Endothelial cell of umbilical vein (primary cell): ENCODE data around the gene HABP2. TPM values are rescaled to one million over a fixed set of nuclear protein-coding genes. Genes with fewer than 3 reads are reported as not detected.

Experiments
- BruUV-seq: library from RNA; stranded (reverse); fragments of 400-500 nt; replicated peaks from 2 replicates; lab custom pipeline; 2021; lab: Mats Ljungman, UMichigan
- CTCF ChIA-PET: fragments of 300-600, 350-600 bp; sonication (Branson Sonifier 250); formaldehyde crosslinking; loops from one replicate; lab custom pipeline; 2021; ENCODE audit warnings: antibody characterized with exemption, inconsistent platforms; lab: Charles Lee
- POLR2A ChIA-PET: fragments of 300-600, 350-600 bp; sonication (Branson Sonifier 250); formaldehyde crosslinking; loops from one replicate; lab custom pipeline; 2021; ENCODE audit warnings: antibody characterized with exemption, inconsistent platforms; lab: Charles Lee
- DNase-seq: peaks from one replicate; pipeline ENCODE4 v3.0.0-alpha.2; 2011; ENCODE audit warnings: low read depth, low spot score
- FAIRE-seq: peaks from 2 replicates; lab custom pipeline; 2011; peaks lifted over from hg19 to GRCh38; lab: Jason Lieb, UNC
- H2AFZ ChIP-seq: 2 replicates; pipeline ENCODE4 v1.6.0; 2012; ENCODE audit warnings: low read depth, low read length, control low read depth, inconsistent platforms
- H3K27ac ChIP-seq: 2 replicates; pipeline ENCODE4 v1.5.1; 2011; ENCODE audit warnings: low read depth, mild to moderate bottlenecking, control low read depth, low read length, moderate library complexity; ENCODE audit not compliant: insufficient read depth
- H3K27me3 ChIP-seq, 2 experiments: 2 replicates each; pipeline versions ENCODE4 v1.6.0 to v1.6.1; 2011; ENCODE audit warnings: low read length in 2 of 2, mixed read lengths in 1 of 2; ENCODE audit not compliant: control insufficient read depth in 2 of 2, insufficient read depth in 2 of 2
- H3K36me3 ChIP-seq, 2 experiments: 2 replicates in 1 of 2; 3 replicates in 1 of 2; pipeline ENCODE4 v1.5.1; 2011; ENCODE audit warnings: low read length in 2 of 2, mild to moderate bottlenecking in 1 of 2, moderate library complexity in 1 of 2; ENCODE audit not compliant: control insufficient read depth in 2 of 2, insufficient read depth in 2 of 2; ENCODE audit errors: extremely low read depth in 1 of 2
- H3K4me1 ChIP-seq: 3 replicates; pipeline ENCODE4 v1.5.1; 2011; ENCODE audit warnings: mild to moderate bottlenecking, low read length; ENCODE audit not compliant: control insufficient read depth, insufficient read depth; ENCODE audit errors: extremely low read depth
- H3K4me2 ChIP-seq: 2 replicates; pipeline ENCODE4 v1.6.1; 2011; ENCODE audit warnings: low read length, control low read depth, mixed read lengths; ENCODE audit not compliant: insufficient read depth
- H3K4me3 ChIP-seq, 3 experiments: fragments of 200-600 bp in 1 of 3; sonication (generic), shearing (Covaris generic) in 1 of 3; replicated peaks in 1 of 3; 2 replicates each; pipeline ENCODE4 v1.5.1; 2011 to 2016; ENCODE audit warnings: control low read depth in 3 of 3, low read length in 3 of 3, mild to moderate bottlenecking in 2 of 3, inconsistent platforms in 1 of 3, low read depth in 1 of 3, moderate library complexity in 1 of 3; ENCODE audit not compliant: insufficient read depth in 1 of 3
- H3K79me2 ChIP-seq: 2 replicates; pipeline ENCODE4 v1.6.0; 2012; ENCODE audit warnings: low read length, inconsistent platforms; ENCODE audit not compliant: control insufficient read depth, insufficient read depth
- H3K9ac ChIP-seq: replicated peaks from 2 replicates; pipeline ENCODE3; 2011; ENCODE audit warnings: low read length, control low read depth; ENCODE audit not compliant: insufficient read depth; ENCODE audit errors: extremely low read depth
- H3K9me1 ChIP-seq: replicated peaks from 3 replicates; pipeline ENCODE4 v1.6.0; 2011; ENCODE audit warnings: mild to moderate bottlenecking, low read length; ENCODE audit not compliant: control insufficient read depth, insufficient read depth; ENCODE audit errors: extremely low read depth
- H3K9me3 ChIP-seq: replicated peaks from 2 replicates; pipeline ENCODE4 v1.5.1; 2012; ENCODE audit warnings: low read length, inconsistent platforms; ENCODE audit not compliant: control insufficient read depth, insufficient read depth
- H4K20me1 ChIP-seq: replicated peaks from 2 replicates; pipeline ENCODE3; 2011; ENCODE audit warnings: mild to moderate bottlenecking, low read length; ENCODE audit not compliant: control insufficient read depth, insufficient read depth; ENCODE audit errors: extremely low read depth
- EZH2 ChIP-seq: IDR thresholded peaks from 2 replicates; pipeline ENCODE4 v1.6.1; 2012; ENCODE audit warnings: borderline replicate concordance, low read depth, mild to moderate bottlenecking, moderate library complexity, low read length, inconsistent platforms; ENCODE audit not compliant: severe bottlenecking
- FOS ChIP-seq: IDR thresholded peaks from 2 replicates; pipeline ENCODE4 v1.6.1; 2011; ENCODE audit warnings: mild to moderate bottlenecking, low read length, moderate library complexity, borderline replicate concordance; ENCODE audit not compliant: insufficient read depth
- GATA2 ChIP-seq: IDR thresholded peaks from 2 replicates; pipeline ENCODE4 v1.7.0; 2011; ENCODE audit warnings: low read depth, mild to moderate bottlenecking, moderate library complexity, mixed read lengths, low read length; ENCODE audit not compliant: insufficient read length, insufficient read depth
- MYC ChIP-seq: IDR thresholded peaks from one replicate; pipeline ENCODE4 v1.6.1; 2011; ENCODE audit warnings: mild to moderate bottlenecking, low read depth, low read length
- POLR2A ChIP-seq: IDR thresholded peaks from 2 replicates; pipeline ENCODE4 v1.6.1; 2012; ENCODE audit warnings: low read depth, mild to moderate bottlenecking, control low read depth, low read length
- POLR2AphosphoS5 ChIP-seq: IDR thresholded peaks from 2 replicates; pipeline ENCODE4 v1.6.1; 2012; ENCODE audit warnings: low read depth, mild to moderate bottlenecking, control low read depth, low read length, moderate library complexity; ENCODE audit not compliant: insufficient read depth
- dilution Hi-C: fragments of 300-500 bp; cut with MboI; formaldehyde crosslinking; loops from one replicate; pipeline ENCODE4 v1.15.0; 2019; ENCODE audit warnings: low sequenced_read_pairs; ENCODE audit not compliant: extremely low pct_ligation_motif_present
- intact Hi-C: fragments of 100-400 bp; cut with micrococcal nuclease; formaldehyde crosslinking; loops from one replicate; pipeline ENCODE4 v1.10.0; 2022
- polyA plus RNA-seq, 4 experiments: library from polyadenylated mRNA; depleted of rRNA in 3 of 4; stranded (reverse) in 3 of 4; unstranded in 1 of 4; fragments of >200 nt; gene quantifications; 2 replicates each; pipeline versions ENCODE4 v1.2.1 to v1.2.3, GENCODE V29; 2011 to 2012; ENCODE audit warnings: missing spikeins in 1 of 4
- total RNA-seq: library from RNA; stranded (reverse); gene quantifications from 2 replicates; pipeline ENCODE4 v1.2.3, GENCODE V29; 2021
- TF ChIP-seq, protein P1 (sequence below), 2 donors: IDR thresholded peaks; 1 replicate in 1 of 2; 2 replicates in 1 of 2; pipeline ENCODE4 v1.5.1; 2011; ENCODE audit warnings: low read length in 2 of 2, mild to moderate bottlenecking in 2 of 2, moderate library complexity in 2 of 2, control low read depth in 1 of 2, inconsistent platforms in 1 of 2, low read depth in 1 of 2; ENCODE audit not compliant: insufficient read depth in 1 of 2; ENCODE audit errors: extremely low read depth in 1 of 2
- TF ChIP-seq, protein P2 (sequence below): IDR thresholded peaks from 2 replicates; pipeline ENCODE4 v1.6.1; 2011; ENCODE audit not compliant: insufficient read depth, insufficient read length

HABP2 gene
- total and polyA plus RNA-seq, 2 donors (not counting 3 experiments of a cell fraction or from before 2014, with no cell fraction given) = 0.04 TPM; not detected in 1

DNA sequence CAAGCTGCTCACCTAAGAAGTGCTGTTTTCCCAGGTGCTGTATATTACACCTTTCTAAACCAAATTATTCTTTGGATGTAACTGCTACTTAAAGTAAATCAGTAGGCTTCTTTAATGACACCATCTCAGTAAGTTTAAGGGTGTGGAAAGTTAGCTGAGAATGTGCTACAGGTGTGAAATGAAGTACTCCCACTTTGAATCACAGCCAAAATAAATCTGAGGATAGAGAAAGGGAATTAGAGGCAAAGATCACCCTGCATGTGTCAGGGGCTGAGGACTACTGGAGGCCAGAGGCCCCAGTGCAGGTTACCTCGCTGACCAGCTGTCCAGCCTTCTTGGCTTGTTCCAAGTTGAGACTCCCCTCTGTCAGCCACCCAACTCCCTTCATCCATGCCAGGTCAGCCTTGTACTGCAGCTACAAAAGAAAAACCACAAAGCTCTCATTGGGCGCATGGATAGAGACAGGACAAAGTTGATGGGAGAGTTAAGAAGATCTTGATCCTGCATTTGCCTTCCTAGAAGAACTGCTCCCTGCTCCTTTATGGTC is 75.8 kb downstream of the HABP2 start:
- Histone ChIP-seq H3K36me3 (no peaks in the 10 kb centered on the region), H3K4me1 (no peaks in the 10 kb centered on the region), H3K9ac (no peak overlapping the region), H2AFZ (no peak overlapping the region), H4K20me1 (no peaks in the 10 kb centered on the region), H3K9me1 (no peaks in the 10 kb centered on the region), H3K79me2 (no peaks in the 10 kb centered on the region), H3K9me3 (no peaks in the 10 kb centered on the region), H3K27me3 (no peaks in the 10 kb centered on the region), H3K4me2 (no peak overlapping the region), H3K27ac (no peak overlapping the region), H3K4me3 (no peak overlapping the region)
- no peak for FAIRE-seq
- no TSS peak for BruUV-seq
- CTCF ChIA-PET = no interaction called here
- no peak for DNase-seq
- POLR2A ChIA-PET = no interaction called here
- intact Hi-C loops = no loop called here
- TF ChIP-seq, protein P1, sequence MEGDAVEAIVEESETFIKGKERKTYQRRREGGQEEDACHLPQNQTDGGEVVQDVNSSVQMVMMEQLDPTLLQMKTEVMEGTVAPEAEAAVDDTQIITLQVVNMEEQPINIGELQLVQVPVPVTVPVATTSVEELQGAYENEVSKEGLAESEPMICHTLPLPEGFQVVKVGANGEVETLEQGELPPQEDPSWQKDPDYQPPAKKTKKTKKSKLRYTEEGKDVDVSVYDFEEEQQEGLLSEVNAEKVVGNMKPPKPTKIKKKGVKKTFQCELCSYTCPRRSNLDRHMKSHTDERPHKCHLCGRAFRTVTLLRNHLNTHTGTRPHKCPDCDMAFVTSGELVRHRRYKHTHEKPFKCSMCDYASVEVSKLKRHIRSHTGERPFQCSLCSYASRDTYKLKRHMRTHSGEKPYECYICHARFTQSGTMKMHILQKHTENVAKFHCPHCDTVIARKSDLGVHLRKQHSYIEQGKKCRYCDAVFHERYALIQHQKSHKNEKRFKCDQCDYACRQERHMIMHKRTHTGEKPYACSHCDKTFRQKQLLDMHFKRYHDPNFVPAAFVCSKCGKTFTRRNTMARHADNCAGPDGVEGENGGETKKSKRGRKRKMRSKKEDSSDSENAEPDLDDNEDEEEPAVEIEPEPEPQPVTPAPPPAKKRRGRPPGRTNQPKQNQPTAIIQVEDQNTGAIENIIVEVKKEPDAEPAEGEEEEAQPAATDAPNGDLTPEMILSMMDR (IDR thresholded peaks at IDR 0.05; ENCODE audit: extremely low read depth in 1 of 2, insufficient read depth in 1 of 2, low read depth in 1 of 2, low read length in 2 of 2) = no peak
- TF ChIP-seq POLR2A (no peak), EZH2 (no peak), MYC (no peak), GATA2 (no peak), FOS (no peak), POLR2AphosphoS5 (no peak)
- TF ChIP-seq, protein P2, sequence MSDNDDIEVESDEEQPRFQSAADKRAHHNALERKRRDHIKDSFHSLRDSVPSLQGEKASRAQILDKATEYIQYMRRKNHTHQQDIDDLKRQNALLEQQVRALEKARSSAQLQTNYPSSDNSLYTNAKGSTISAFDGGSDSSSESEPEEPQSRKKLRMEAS = no peak
- dilution Hi-C loops = no loop called here
